HG03196 (cell line): Measurements from ENCODE around the gene ISL1.

Source experiments
- ATAC-seq: cut with Tn5 transposase; IDR thresholded peaks from one replicate; pipeline ENCODE4 v1.9.1; 2021; ENCODE audit not compliant: unreplicated experiment

The ISL1 gene

GRCh38 chr5:51439232-51439631 is 56.0 kb downstream of the ISL1 start:
- ATAC-seq: no peak
